ENCODE data around the gene HLX. TPM values are rescaled to one million over a fixed set of nuclear protein-coding genes. Genes with fewer than 3 reads are reported as not detected.

HLX gene
- polyA plus RNA-seq, 3 donors: 7.9 to 11.7 (median 11.4) TPM

GRCh38 chr1:220893701-220894024 is 14.4 kb downstream of the HLX start:
- no peak for DNase-seq

- no peak for DNase-seq
Observed at GRCh38 chr1:220894025-220894923, 15.0 kb downstream of the HLX start.

GRCh38 chr1:220894924-220895256 is 15.6 kb downstream of the HLX start:
- no peak for DNase-seq

DNA sequence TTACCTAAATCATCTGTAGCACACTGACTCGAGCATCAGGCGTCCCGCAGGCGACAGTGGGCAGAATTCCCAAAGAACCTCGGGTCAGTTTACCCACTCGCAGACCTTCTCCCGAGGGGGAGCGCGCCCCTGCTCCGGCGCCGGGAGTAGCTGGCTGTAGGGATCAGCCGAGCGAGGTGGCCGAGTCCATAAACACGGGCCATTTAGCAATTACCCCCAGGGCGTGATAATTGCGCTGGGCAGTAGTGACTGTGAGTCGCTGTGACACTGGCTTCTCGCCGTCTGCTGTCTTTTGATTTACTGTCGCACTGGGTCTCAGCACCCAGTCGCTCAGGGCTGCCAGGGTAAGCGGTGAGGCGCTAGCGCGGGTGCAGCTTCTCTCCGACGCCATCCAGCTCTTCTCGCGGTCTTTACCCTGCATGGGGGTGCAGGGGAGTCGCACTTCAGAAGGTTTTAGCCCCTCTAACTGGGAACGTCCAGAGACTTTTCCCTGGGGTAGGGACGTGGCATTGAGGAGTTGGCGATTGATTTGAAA is 16.2 kb downstream of the HLX start:
- DNase-seq: no peak

DNA sequence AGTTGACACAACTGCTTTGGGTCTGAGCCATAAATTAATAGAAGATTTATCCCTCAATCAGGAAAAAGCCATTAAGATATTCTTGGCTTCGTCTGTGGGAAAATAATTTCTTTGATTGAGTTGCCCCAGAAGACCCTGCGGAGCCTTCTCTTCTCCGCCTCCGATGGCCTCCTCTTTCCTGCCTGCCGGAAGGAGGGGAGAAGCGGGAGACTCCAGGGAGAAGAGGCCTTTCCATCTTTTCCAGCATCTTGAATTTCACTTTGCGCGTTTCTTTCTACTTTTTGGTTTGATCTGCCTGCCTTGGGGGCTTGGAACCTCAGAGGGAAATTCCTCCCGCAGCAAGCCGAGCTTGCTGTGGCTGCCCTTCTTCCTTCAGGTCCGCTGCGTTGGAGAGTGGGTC is 16.8 kb downstream of the HLX start:
- no peak for DNase-seq

DNA sequence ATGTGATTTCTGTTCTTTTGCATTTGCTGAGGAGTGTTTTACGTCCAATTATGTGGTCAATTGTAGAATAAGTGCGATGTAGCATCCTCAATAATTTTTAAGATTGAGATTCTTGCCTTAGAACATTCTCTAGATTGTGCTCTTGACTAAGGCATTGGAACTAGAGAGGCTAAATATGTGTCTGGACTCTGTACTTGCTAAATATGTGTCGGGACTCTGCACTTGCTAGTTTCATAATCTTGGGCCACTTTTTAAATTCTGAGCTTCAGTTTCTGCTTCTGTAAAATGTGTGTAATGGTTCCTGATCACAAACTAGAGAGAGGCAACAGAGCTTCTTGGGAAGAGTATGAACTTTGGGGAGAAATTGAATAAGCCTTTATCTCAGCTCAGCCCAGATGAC is 21.6 kb downstream of the HLX start:
- DNase-seq: no peak

DNA sequence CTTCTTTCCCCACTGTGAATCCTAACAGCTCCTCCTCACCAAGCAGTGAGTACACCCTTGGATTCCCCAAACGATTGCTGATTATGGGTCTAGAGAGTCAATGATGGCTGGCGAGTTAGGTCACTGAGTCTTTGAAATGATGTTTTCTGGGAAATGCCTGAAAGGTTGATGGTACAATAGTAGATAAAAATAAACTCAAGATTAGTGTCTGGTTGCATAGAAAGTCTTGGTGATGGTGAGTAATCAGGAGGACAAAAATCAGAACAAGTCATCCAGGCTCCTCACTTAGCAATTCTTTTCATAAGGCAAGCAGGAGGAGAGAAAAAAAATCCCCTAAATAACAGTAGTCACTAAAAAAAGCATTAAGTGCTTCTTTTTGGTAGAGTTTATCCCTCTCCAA is 22.6 kb downstream of the HLX start:
- no peak for DNase-seq

DNA sequence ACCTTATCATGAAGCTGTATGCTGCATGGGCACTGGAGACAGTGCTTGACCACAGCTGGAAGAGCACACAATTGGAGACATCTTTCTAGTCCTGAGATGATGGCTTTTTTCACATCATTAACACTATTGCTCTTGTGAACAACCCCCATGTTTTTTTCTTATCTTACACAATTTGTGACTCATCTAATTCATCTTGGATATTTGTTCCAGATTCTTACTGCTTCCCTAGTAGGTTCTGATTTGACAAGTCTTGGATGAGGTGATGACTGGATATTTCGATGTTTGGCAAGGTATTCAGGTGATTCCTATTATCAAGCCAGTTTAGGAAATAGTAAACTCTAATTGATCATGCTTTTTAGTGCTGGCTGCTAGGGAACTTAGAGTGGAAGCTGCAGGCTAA is 23.7 kb downstream of the HLX start:
- no peak for DNase-seq

DNA sequence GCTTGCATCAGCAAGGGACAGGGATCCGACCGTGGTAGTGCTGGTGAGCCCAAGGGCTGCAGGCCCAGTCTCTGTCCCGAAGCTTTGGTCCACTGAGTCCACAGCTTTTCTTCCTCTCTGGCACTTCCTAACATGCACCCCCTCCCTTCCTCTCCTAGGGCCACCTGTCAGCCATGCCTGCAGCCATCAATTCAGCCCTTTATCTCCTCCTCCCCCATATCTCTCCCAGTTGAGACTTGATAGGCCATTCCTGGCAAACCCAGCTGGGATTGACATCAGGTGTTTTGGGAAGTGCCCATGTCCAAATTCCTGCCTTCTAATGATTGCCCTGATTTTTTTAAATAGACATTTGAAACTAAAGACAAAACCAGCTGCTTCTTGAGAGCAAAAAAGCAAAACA is 25.6 kb downstream of the HLX start:
- DNase-seq: no peak

DNA sequence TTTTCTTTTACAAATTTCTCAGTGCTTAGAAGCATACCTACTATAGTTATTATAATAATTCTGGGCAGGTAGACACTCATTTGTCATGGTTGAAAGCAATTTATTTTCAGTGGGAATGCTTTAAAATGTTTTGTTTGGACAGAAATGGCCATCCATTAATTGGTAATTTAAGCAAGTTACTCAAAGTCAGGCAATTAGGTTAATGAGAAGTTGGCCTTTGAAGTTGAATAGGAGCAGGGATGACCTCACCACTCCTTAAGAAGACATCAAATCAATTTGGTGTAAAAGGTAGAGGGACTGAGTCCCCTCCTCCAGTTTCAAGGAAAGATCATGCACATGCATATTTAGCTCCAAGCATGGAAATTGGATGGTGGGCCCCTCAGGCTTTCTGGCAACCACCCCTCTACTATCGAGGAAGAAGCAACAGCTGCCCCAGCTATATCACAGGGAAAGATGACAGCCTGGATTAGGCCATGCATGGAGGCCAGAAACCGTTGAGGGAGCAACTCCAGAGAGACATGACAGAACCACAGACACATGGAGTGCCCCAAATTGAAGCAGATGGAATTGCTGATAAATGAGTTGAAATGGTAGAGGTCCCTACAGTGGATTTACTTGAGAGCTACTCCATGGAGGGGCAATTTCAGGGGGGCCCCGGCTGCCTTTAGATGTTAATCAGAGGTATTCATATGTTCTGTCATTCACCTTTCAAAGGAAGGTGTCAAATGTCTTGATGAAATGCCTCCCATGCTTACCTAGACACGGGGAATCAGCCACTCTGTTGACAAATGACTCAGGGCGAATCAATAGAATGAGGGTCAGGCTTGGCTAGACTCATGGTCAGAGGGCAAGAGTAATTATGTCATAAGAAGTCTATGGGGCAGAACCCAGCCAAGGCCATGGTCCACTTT is 26.7 kb downstream of the HLX start:
- DNase-seq: no peak

- DNase-seq: no peak
Observed at GRCh38 chr1:220906561-220907334, 27.5 kb downstream of the HLX start.

DNA sequence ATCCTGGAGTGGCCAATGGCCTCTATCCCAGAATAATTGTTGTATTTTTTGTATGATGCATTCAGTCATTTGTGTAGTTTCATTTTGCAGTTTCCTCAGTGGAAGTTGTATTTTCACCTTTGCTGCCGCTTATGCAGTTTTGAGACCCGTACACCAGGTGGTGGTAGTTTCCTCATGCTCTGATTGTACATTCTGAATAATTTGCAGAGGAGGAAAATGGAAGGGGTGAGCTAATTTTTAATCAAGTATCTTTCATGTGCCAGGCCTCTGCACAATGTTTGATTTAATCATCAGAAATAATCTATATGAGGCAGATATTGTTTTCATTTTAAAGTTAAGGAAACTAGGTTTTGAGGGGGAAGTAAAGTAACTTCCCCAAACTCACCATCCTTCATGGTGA is 29.5 kb downstream of the HLX start:
- no peak for DNase-seq

DNA sequence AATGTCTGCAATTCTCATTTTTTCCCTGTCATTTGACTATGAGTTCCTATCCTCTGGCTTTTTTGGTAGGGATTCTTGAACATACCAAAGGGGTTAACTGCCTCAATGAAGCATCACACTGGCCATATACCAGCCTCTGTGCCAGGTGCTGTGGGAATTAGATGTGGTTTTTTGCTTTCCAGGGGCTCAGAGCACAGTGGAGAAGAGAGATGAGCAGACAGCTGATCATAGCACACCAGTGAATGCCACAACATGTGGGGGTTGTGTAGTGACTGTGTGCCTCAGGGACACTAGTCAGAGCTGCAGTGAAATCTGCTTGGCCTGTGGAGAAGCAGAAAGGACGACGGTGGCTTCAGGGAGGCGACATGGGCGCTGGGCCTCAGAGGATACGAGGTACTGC is 30.8 kb downstream of the HLX start:
- DNase-seq: no peak

DNA sequence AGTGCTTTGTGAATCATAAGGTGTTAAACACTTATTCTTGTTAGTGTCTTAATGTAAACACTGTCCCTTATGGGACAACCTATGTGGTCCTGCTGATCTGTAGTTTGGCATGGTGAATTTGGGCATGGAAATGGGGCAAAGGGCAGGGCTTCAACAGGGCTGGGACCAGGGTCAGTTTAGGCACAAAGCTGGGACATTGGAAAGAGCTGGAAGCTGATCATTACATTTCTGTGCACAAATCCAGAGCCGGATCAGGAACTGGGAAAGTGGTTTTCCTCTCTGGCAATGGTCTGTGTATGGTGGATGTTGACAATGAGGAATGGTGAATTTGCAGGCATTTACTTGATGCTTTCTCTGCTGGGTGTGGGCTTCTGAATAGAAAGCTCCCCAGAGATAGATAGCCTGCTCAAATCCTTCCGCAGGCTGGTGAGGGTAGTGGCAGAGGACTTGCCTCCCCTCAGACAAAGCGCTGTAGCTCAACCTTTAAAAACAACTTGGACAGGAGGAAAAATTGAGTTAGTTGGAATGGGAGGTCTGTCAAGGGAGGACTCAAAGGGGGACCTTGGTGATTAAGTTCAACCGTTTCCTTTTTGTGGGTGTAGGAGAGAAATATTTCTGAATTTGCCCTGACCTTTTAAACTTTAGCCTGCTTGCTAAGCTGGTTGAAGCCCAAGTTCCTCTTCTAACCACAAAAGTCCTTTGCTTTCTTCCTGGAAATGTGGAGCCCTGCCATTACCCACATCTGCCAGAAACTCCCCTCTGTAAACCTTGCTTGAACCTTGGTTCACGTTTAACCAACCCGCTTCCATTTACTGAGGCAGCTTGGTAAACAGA is 35.3 kb downstream of the HLX start:
- no peak for DNase-seq

DNA sequence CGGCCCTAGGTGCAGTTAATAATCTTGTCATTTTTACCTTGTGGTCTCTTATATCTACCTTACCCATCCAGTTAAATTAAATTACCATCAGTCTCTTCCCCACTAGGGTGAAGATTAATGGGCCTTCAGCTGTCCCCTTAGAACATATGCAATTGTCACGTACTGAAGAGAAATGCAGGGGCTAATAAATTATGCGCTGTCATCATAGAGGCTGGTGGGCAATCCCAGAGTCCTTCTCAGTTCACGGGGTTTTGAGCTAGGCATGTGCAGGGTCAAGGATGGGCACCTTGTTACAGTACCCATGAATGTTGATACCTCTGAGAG is 35.8 kb downstream of the HLX start:
- DNase-seq: no peak

DNA sequence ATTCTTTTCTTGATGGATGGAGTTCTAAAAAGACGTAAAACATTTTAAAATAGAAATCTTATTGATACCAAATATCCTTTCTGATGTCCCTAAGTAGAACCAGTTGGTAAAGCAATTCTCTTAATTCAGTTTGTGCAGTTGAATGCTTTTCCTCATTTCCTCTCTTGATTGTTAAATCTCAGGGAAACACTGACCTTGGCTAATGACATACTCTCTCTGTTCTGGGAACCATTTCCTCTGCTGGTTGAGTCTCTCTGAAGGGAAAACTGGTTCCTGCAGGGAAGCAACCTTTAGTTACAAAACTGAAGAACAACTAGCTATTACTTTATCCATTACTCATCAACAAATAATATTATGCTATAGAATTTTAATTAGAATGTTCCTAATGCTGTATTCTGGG is 36.7 kb downstream of the HLX start:
- no peak for DNase-seq

DNA sequence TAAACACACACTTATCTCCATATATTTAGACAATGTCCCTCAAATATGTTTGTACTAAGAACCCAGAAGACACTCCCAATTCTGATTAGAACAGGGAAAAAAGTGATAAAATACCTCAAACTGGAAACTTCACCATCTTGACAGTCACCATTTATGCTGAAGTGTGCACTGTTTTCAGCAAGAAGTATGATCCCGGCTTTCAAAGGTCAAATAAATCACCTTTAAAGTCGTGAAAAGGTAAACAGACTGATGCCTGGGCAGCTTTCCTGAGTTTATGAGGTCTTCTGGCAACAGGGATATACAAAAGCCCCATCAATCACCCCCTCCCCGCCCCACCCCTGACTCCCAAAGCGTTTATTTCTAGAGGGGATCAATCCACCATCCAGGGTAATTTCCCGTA is 37.9 kb downstream of the HLX start:
- DNase-seq: no peak

DNA sequence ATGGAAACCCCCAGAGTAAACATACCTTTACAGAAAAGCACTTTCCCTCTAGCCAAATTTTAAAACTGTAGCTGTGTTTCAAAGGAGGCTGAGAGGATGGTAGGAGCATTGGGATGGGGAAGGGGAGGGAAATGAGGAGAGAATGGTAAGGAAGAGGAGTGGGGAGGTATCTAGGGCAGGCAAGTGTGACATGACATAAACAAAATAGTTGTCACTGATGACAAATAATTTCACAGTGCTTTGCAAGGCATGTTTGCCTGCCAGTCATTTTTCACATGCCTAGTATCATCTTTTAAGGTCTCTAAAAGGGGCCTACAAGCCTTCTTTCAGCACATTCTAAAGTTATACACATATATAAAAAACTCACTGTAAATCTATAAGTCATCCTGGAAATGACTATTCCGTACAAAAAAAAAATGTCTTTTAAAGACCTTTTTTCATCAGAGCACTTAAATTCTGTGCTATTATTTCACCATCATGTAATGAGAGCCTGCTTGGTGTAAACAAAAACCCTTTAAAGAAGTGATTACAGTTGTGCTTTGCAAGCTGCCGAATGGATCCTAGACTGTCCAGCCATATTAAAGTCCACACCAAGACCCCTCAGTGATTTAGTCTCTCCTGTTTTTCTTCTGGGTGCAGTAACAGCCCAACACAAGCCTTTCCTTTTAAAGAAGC is 38.4 kb downstream of the HLX start:
- no peak for DNase-seq

- DNase-seq: no peak
Observed at GRCh38 chr1:220918285-220918951, 39.2 kb downstream of the HLX start.

GRCh38 chr1:220920967-220921366 is 41.7 kb downstream of the HLX start:
- no peak for DNase-seq

All from renal pelvis (tissue), 4 donors.